H9 (cell line): ENCODE data around the gene ZNF440. TPM values are rescaled to one million over a fixed set of nuclear protein-coding genes. Genes with fewer than 3 reads are reported as not detected.

ENCODE experiments used
- DNase-seq: peaks from one replicate; pipeline ENCODE4 v3.0.0-alpha.2; 2017
- H2AFZ ChIP-seq: one replicate; pipeline ENCODE4 v1.6.1; 2013; ENCODE audit warnings: mild to moderate bottlenecking, low read length, control low read depth, moderate library complexity
- H2AK5ac ChIP-seq: 2 replicates; pipeline ENCODE4 v1.6.1; 2013; ENCODE audit warnings: low read length, control low read depth, mixed read lengths; ENCODE audit not compliant: insufficient read length
- H2BK120ac ChIP-seq: one replicate; pipeline ENCODE4 v1.6.1; 2013; ENCODE audit warnings: low read depth, mild to moderate bottlenecking, low read length, control low read depth, inconsistent platforms; ENCODE audit not compliant: poor library complexity, severe bottlenecking
- H2BK12ac ChIP-seq: 2 replicates; pipeline ENCODE4 v1.6.1; 2013; ENCODE audit warnings: low read length, control low read depth, mixed read lengths, low read depth; ENCODE audit not compliant: insufficient read length
- H2BK15ac ChIP-seq: 2 replicates; pipeline ENCODE4 v1.6.1; 2013; ENCODE audit warnings: low read depth, low read length, control low read depth
- H2BK20ac ChIP-seq: one replicate; pipeline ENCODE4 v1.6.1; 2013; ENCODE audit warnings: low read depth, mild to moderate bottlenecking, low read length, control low read depth, inconsistent platforms; ENCODE audit not compliant: poor library complexity, severe bottlenecking
- H2BK5ac ChIP-seq: 2 replicates; pipeline ENCODE4 v1.6.1; 2013; ENCODE audit warnings: low read length, control low read depth, mixed read lengths; ENCODE audit not compliant: insufficient read length
- H3K14ac ChIP-seq: 2 replicates; pipeline ENCODE4 v1.6.1; 2013; ENCODE audit warnings: low read length, control low read depth; ENCODE audit not compliant: insufficient read depth
- H3K18ac ChIP-seq: 2 replicates; pipeline ENCODE4 v1.6.1; 2013; ENCODE audit warnings: low read depth, mild to moderate bottlenecking, mixed read lengths, low read length, control low read depth; ENCODE audit not compliant: insufficient read length
- H3K23ac ChIP-seq: 2 replicates; pipeline ENCODE4 v1.6.1; 2013; ENCODE audit warnings: low read length, control low read depth, mixed read lengths, low read depth; ENCODE audit not compliant: insufficient read length
- H3K23me2 ChIP-seq: 2 replicates; pipeline ENCODE4 v1.6.1; 2013; ENCODE audit warnings: low read depth, mild to moderate bottlenecking, mixed read lengths, low read length, control low read depth; ENCODE audit not compliant: insufficient read length, poor library complexity, severe bottlenecking
- H3K27ac ChIP-seq: 2 replicates; pipeline ENCODE4 v1.5.1; 2013; ENCODE audit warnings: low read length, control low read depth, mixed read lengths, low read depth; ENCODE audit not compliant: insufficient read length
- H3K27me3 ChIP-seq: 2 replicates; pipeline ENCODE4 v1.6.1; 2013; ENCODE audit warnings: low read length, control low read depth, inconsistent platforms; ENCODE audit not compliant: insufficient read depth
- H3K4ac ChIP-seq: 2 replicates; pipeline ENCODE4 v1.6.1; 2013; ENCODE audit warnings: low read depth, mild to moderate bottlenecking, control low read depth, inconsistent platforms, low read length, moderate library complexity
- H3K4me1 ChIP-seq: 2 replicates; pipeline ENCODE4 v1.6.1; 2013; ENCODE audit warnings: low read length, control low read depth, inconsistent platforms; ENCODE audit not compliant: insufficient read depth
- H3K4me2 ChIP-seq: 2 replicates; pipeline ENCODE4 v1.6.1; 2013; ENCODE audit warnings: low read length, control low read depth, mixed read lengths; ENCODE audit not compliant: insufficient read length, insufficient read depth
- H3K56ac ChIP-seq: 2 replicates; pipeline ENCODE4 v1.6.1; 2013; ENCODE audit warnings: low read depth, mild to moderate bottlenecking, mixed read lengths, low read length, control low read depth; ENCODE audit not compliant: insufficient read length
- H3K79me1 ChIP-seq: 2 replicates; pipeline ENCODE4 v1.6.1; 2013; ENCODE audit warnings: low read depth, mild to moderate bottlenecking, moderate library complexity, low read length, control low read depth, inconsistent platforms; ENCODE audit not compliant: insufficient read depth, poor library complexity, severe bottlenecking
- H3K79me2 ChIP-seq: 2 replicates; pipeline ENCODE4 v1.6.1; 2013; ENCODE audit warnings: low read length, control low read depth, inconsistent platforms; ENCODE audit not compliant: insufficient read depth
- H3K9ac ChIP-seq: 2 replicates; pipeline ENCODE4 v1.6.1; 2013; ENCODE audit warnings: low read length, control low read depth, mixed read lengths; ENCODE audit not compliant: insufficient read length; ENCODE audit errors: extremely low read depth
- H3K9me3 ChIP-seq: one replicate; pipeline ENCODE4 v1.6.1; 2013; ENCODE audit warnings: low read depth, low read length, inconsistent platforms; ENCODE audit not compliant: control insufficient read depth
- H3T11ph ChIP-seq: one replicate; pipeline ENCODE4 v1.6.1; 2013; ENCODE audit warnings: mild to moderate bottlenecking, low read length, control low read depth, inconsistent platforms
- H4K20me1 ChIP-seq: one replicate; pipeline ENCODE4 v1.6.1; 2013; ENCODE audit not compliant: control insufficient read depth, insufficient read length, insufficient read depth
- H4K5ac ChIP-seq: 2 replicates; pipeline ENCODE4 v1.6.1; 2013; ENCODE audit warnings: low read depth, mild to moderate bottlenecking, mixed read lengths, low read length, control low read depth; ENCODE audit not compliant: insufficient read length
- H4K8ac ChIP-seq: replicated peaks from 2 replicates; pipeline ENCODE4 v1.6.1; 2013; ENCODE audit warnings: low read length, control low read depth, mixed read lengths, low read depth; ENCODE audit not compliant: insufficient read length
- H4K91ac ChIP-seq: 2 replicates; pipeline ENCODE4 v1.6.1; 2013; ENCODE audit warnings: low read depth, mild to moderate bottlenecking, moderate library complexity, mixed read lengths, low read length, control low read depth; ENCODE audit not compliant: insufficient read length
- H3K27ac Mint-ChIP-seq, 3 experiments: 2 replicates in 2 of 3; 3 replicates in 1 of 3; pipeline ENCODE4 v1.8.0; 2020 to 2021; ENCODE audit warnings: mixed read lengths in 3 of 3, mild to moderate bottlenecking in 1 of 3, moderate library complexity in 1 of 3
- H3K27me3 Mint-ChIP-seq: 2 replicates; pipeline ENCODE4 v1.8.0; 2021; ENCODE audit warnings: low read depth, mild to moderate bottlenecking, moderate library complexity, mixed read lengths
- H3K36me3 Mint-ChIP-seq, 3 experiments: 2 replicates in 2 of 3; 3 replicates in 1 of 3; pipeline ENCODE4 v1.8.0; 2020 to 2021; ENCODE audit warnings: low read depth in 3 of 3, mixed read lengths in 3 of 3; ENCODE audit not compliant: insufficient read depth in 1 of 3
- H3K4me1 Mint-ChIP-seq, 2 experiments: 2 replicates each; pipeline ENCODE4 v1.8.0; 2020; ENCODE audit warnings: mixed read lengths in 2 of 2
- H3K4me3 Mint-ChIP-seq, 2 experiments: 2 replicates in 1 of 2; 3 replicates in 1 of 2; pipeline ENCODE4 v1.8.0; 2020 to 2021; ENCODE audit warnings: mild to moderate bottlenecking in 2 of 2, mixed read lengths in 2 of 2, moderate library complexity in 1 of 2
- H3K9me3 Mint-ChIP-seq, 2 experiments: 2 replicates in 1 of 2; 3 replicates in 1 of 2; pipeline ENCODE4 v1.8.0; 2020; ENCODE audit warnings: mild to moderate bottlenecking in 2 of 2, mixed read lengths in 2 of 2, moderate library complexity in 1 of 2
- CTCF ChIP-seq: fragments of 200-600 bp; sonication (generic); conservative IDR thresholded peaks from 3 replicates; pipeline ENCODE4 v1.8.0; 2021; ENCODE audit warnings: antibody characterized with exemption, mild to moderate bottlenecking
- WGBS: extraction: QIAGEN DNeasy Blood & Tissue Kit; methylation state at CpG from one replicate; pipeline ENCODE4 v1.1.7; 2013; ENCODE audit warnings: missing lambda C conversion rate, low lambda C conversion rate, mixed read lengths; ENCODE audit not compliant: insufficient read length; ENCODE audit errors: extremely low coverage; 5-methylcytosine and 5-hydroxymethylcytosine counted together
- total RNA-seq: library from RNA; stranded (reverse); gene quantifications from 2 replicates; pipeline ENCODE4 v1.2.1, GENCODE V29; 2021

Gene ZNF440
- total RNA-seq, 1 experiment from 2014 or later: 4.1 TPM

- Histone ChIP-seq H3K14ac (no peak overlapping the region), H2BK20ac (no peak overlapping the region), H3K9ac (no peak overlapping the region), H3K79me1 (no peaks in the 10 kb centered on the region), H2BK120ac (no peak overlapping the region), H3K9me3 (no peaks in the 10 kb centered on the region), H3K27ac (no peak overlapping the region), H3K27me3 (no peaks in the 10 kb centered on the region), H2BK12ac (no peak overlapping the region), H3K4me1 (no peaks in the 10 kb centered on the region), H2BK15ac (no peak overlapping the region), H3K23me2 (no peaks in the 10 kb centered on the region), H3K23ac (no peak overlapping the region), H3K4ac (no peak overlapping the region), H4K5ac (no peak overlapping the region), H4K8ac (no peak overlapping the region), H4K20me1 (no peaks in the 10 kb centered on the region), H2AK5ac (no peak overlapping the region), H3K4me2 (no peak overlapping the region), H3K56ac (no peak overlapping the region), H3K79me2 (no peaks in the 10 kb centered on the region), H4K91ac (no peak overlapping the region), H3T11ph (no peak overlapping the region), H2BK5ac (no peak overlapping the region), H3K18ac (no peak overlapping the region), H2AFZ (no peak overlapping the region)
- H3K27ac Mint-ChIP-seq: no peak overlapping the region
- no peak for TF ChIP-seq CTCF
- DNase-seq: no peak
- H3K4me1 Mint-ChIP-seq: no peaks in the 10 kb centered on the region
- peaks cover 62% of the 10 kb centered on the region in 2 experiments for H3K9me3 Mint-ChIP-seq
- no CpG with 5 or more reads among the region's 3 CpGs for WGBS
- H3K36me3 Mint-ChIP-seq: peaks cover 0 to 14% (median 2%) of the 10 kb centered on the region in 3 experiments; a peak in 3 of 7 replicates
- H3K4me3 Mint-ChIP-seq: no peak overlapping the region
- peaks cover 42% of the 10 kb centered on the region for H3K27me3 Mint-ChIP-seq
Observed at GRCh38 chr19:11787536-11787935, 26.5 kb upstream of the ZNF440 start.
